A549 (cell line): ENCODE data around the gene RRP9. TPM values are rescaled to one million over a fixed set of nuclear protein-coding genes. Genes with fewer than 3 reads are reported as not detected.

Experiments used
- ATAC-seq, 2 experiments: fragments of 200-7000 bp in 1 of 2; fragments of >200 bp in 1 of 2; cut with Nextera tagmentation in 1 of 2; cut with Tn5 transposase in 1 of 2; 3 replicates each; pipeline versions ENCODE4 v1.8.0 to v1.9.1; 2018 to 2020; ENCODE audit warnings: mild to moderate bottlenecking in 1 of 2, moderate library complexity in 1 of 2
- CTCF ChIA-PET: fragments of 300-600 bp; sonication (Branson Sonifier 250); formaldehyde crosslinking; extraction: SDS; loops from one replicate; lab custom pipeline; 2021; ENCODE audit warnings: antibody characterized with exemption, inconsistent platforms; lab: Yijun Ruan, JAX
- POLR2A ChIA-PET: fragments of 350-600 bp; formaldehyde crosslinking; extraction: SDS; loops from one replicate; lab custom pipeline; 2021; ENCODE audit warnings: antibody characterized with exemption, inconsistent platforms; lab: Yijun Ruan, JAX
- DNase-seq, 2 experiments: peaks; one replicate each; pipeline versions ENCODE4 v3.0.0 to v3.0.0-alpha.2; 2011 to 2016; ENCODE audit warnings: low read depth in 1 of 2, low spot score in 1 of 2
- FAIRE-seq: peaks from 2 replicates; lab custom pipeline; 2011; peaks lifted over from hg19 to GRCh38; lab: Jason Lieb, UNC
- H3K27ac ChIP-seq, 2 experiments: fragments of >200 bp; sonication (Bioruptor Twin); formaldehyde crosslinking; 3 replicates each; pipeline ENCODE4 v1.5.1; 2016 to 2017
- H3K4me1 ChIP-seq: fragments of >200 bp; sonication (Bioruptor Twin); formaldehyde crosslinking; 3 replicates; pipeline ENCODE4 v1.6.1; 2016
- H3K4me2 ChIP-seq: fragments of >200 bp; sonication (Bioruptor Twin); formaldehyde crosslinking; 3 replicates; pipeline ENCODE4 v1.6.1; 2016
- H3K4me3 ChIP-seq: fragments of >200 bp; sonication (Bioruptor Twin); formaldehyde crosslinking; 3 replicates; pipeline ENCODE4 v1.5.1; 2016
- H3K9me3 ChIP-seq: fragments of >200 bp; sonication (Bioruptor Twin); formaldehyde crosslinking; 3 replicates; pipeline ENCODE4 v1.6.1; 2016
- GATA3 ChIP-seq: IDR thresholded peaks from 2 replicates; pipeline ENCODE4 v1.6.1; 2012; ENCODE audit warnings: borderline replicate concordance
- HDAC2 ChIP-seq: fragments of 200-600 bp; sonication (generic); IDR thresholded peaks from 2 replicates; pipeline ENCODE4 v1.6.1; 2016
- JUN ChIP-seq, 2 experiments: fragments of >200 bp; sonication (Bioruptor Twin); formaldehyde crosslinking; IDR thresholded peaks; 2 replicates in 1 of 2; 3 replicates in 1 of 2; pipeline ENCODE4 v1.6.1; 2016 to 2017
- KDM5A ChIP-seq: fragments of 200-600 bp; sonication (generic); IDR thresholded peaks from 2 replicates; pipeline ENCODE4 v1.6.1; 2016; ENCODE audit warnings: antibody characterized with exemption, mild to moderate bottlenecking
- MYC ChIP-seq: IDR thresholded peaks from 2 replicates; pipeline ENCODE4 v1.6.1; 2012; ENCODE audit warnings: mild to moderate bottlenecking, inconsistent platforms, low read length, improper control_type of control experiment, borderline replicate concordance
- NFE2L2 ChIP-seq: fragments of 150-350 bp; conservative IDR thresholded peaks from 2 replicates; pipeline ENCODE4 v1.6.1; 2014; ENCODE audit warnings: low read length
- PHF8 ChIP-seq: fragments of 200-600 bp; sonication (generic); IDR thresholded peaks from 2 replicates; pipeline ENCODE4 v1.6.1; 2016; ENCODE audit warnings: low read depth, mild to moderate bottlenecking, antibody characterized with exemption, moderate library complexity, borderline replicate concordance
- POLR2AphosphoS2 ChIP-seq: conservative IDR thresholded peaks from 2 replicates; pipeline ENCODE4 v1.6.1; 2012; ENCODE audit warnings: low read length, improper control_type of control experiment, inconsistent platforms
- SMC3 ChIP-seq: fragments of >200 bp; sonication (Bioruptor Twin); formaldehyde crosslinking; IDR thresholded peaks from 3 replicates; pipeline ENCODE4 v1.6.1; 2018; ENCODE audit warnings: inconsistent platforms
- SREBF2 ChIP-seq: fragments of 450-650 bp; IDR thresholded peaks from 2 replicates; pipeline ENCODE4 v1.6.1; 2014; ENCODE audit warnings: mild to moderate bottlenecking, moderate library complexity
- ZC3H11A ChIP-seq: fragments of 450-650 bp; IDR thresholded peaks from 2 replicates; pipeline ENCODE4 v1.6.1; 2014; ENCODE audit warnings: antibody characterized with exemption, mild to moderate bottlenecking
- ZNF302 ChIP-seq: fragments of 250-450 bp; sonication (Bioruptor Pico); IDR thresholded peaks from 2 replicates; pipeline ENCODE4 v1.9.0; 2021; ENCODE audit warnings: inconsistent platforms, mild to moderate bottlenecking, moderate library complexity
- ZSCAN20 ChIP-seq: fragments of 250-450 bp; sonication (Bioruptor Pico); IDR thresholded peaks from 2 replicates; pipeline ENCODE4 v1.8.0; 2022; ENCODE audit warnings: mild to moderate bottlenecking, moderate library complexity
- WGBS: methylation state at CpG from one replicate; pipeline ENCODE4 v1.1.6; 2017; ENCODE audit errors: missing lambda C conversion rate; 5-methylcytosine and 5-hydroxymethylcytosine counted together
- polyA plus RNA-seq, 4 experiments: library from polyadenylated mRNA; depleted of rRNA in 3 of 4; stranded (reverse); fragments of >200 nt; fragmentation: RNase III in 1 of 4; extraction: RNeasy Plus Mini Kit Qiagen cat#74134 plus additional on column Dnase treatment in 1 of 4; gene quantifications; 2 replicates in 3 of 4; 3 replicates in 1 of 4; pipeline ENCODE4 v1.2.3, GENCODE V29; 2011 to 2017
- TF ChIP-seq, protein P1 (sequence below): IDR thresholded peaks from 2 replicates; pipeline ENCODE4 v1.6.1; 2012
- TF ChIP-seq, protein P2 (sequence below): fragments of 150-350 bp; IDR thresholded peaks from 2 replicates; pipeline ENCODE4 v1.6.1; 2014; ENCODE audit warnings: low read depth, mild to moderate bottlenecking, low read length
- TF ChIP-seq, protein P3 (sequence below): fragments of >200 bp; sonication (Bioruptor Twin); formaldehyde crosslinking; IDR thresholded peaks from 3 replicates; pipeline ENCODE4 v1.6.1; 2016
- TF ChIP-seq, protein P4 (sequence below): IDR thresholded peaks from 2 replicates; pipeline ENCODE4 v1.6.1; 2012
- TF ChIP-seq, protein P5 (sequence below): fragments of >200 bp; sonication (Bioruptor Twin); formaldehyde crosslinking; IDR thresholded peaks from 2 replicates; pipeline ENCODE4 v1.6.1; 2016
- TF ChIP-seq, protein P6 (sequence below): fragments of 250-450 bp; sonication (Bioruptor Pico); IDR thresholded peaks from 2 replicates; pipeline ENCODE4 v1.5.0; 2020; ENCODE audit warnings: low read depth, mild to moderate bottlenecking, moderate library complexity
- TF ChIP-seq, protein P7 (sequence below): fragments of 450-650 bp; IDR thresholded peaks from 2 replicates; pipeline ENCODE4 v1.6.1; 2014; ENCODE audit warnings: antibody characterized with exemption
- TF ChIP-seq, protein P8 (sequence below): fragments of 250-450 bp; sonication (Bioruptor Pico); IDR thresholded peaks from 2 replicates; pipeline ENCODE4 v1.5.0; 2021; ENCODE audit warnings: mild to moderate bottlenecking, moderate library complexity, borderline replicate concordance
- TF ChIP-seq, protein P9 (sequence below): IDR thresholded peaks from 2 replicates; pipeline ENCODE4 v1.6.1; 2012; ENCODE audit warnings: low read depth, borderline replicate concordance

Gene RRP9
- polyA plus RNA-seq, 2 of the 4 experiments (the other 2 are of a cell fraction), result 17.0 to 34.3 TPM

DNA sequence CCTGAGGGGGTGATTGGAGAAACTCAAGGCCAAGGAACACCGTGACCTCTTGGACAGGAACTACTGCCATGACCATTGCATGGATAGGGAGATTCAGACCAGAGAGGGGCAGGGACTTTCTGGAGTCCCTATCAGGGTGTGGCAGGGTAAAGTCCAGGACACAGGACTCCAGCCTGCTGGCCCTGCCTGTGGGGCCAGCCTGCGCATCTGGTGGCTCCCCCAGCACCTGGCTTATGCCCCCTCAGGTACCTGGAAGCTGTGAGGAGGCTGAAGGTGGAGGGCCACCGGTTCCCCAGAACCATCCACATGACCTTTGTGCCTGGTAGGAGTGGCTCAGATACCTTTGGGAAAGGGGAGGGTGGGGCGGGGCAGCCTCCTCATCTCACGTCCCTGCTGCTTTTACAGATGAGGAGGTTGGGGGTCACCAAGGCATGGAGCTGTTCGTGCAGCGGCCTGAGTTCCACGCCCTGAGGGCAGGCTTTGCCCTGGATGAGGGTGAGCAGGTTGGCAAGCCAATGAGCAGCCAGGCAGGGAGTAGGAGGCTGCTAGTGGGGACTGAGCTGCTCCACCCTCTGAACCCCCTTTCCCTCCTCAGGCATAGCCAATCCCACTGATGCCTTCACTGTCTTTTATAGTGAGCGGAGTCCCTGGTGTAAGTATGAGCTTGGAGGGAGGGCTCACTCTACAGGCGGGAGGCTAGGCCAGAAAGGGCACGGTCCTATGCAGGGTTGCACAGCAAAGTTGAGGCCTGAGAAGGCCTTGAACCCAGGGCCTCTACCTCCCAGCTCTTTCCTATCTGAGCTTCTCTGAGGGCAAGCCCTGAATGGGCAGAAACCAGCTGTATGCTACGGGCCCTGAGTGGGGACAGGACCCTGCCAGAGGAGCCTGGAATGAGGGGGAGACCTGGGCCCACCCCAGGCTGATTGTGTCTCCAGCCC, 44.6 kb upstream of the RRP9 start:
- H3K4me2 ChIP-seq, result peak overlapping the region; percentile 40
- ATAC-seq (no peak), DNase-seq (no peak)
- TF ChIP-seq NFE2L2 (no peak), HDAC2 (no peak), POLR2AphosphoS2 (0 out of 2 replicates have a peak, but pooled peaks have one; percentile 38), SREBF2 (no peak)
- TF ChIP-seq, protein P1, sequence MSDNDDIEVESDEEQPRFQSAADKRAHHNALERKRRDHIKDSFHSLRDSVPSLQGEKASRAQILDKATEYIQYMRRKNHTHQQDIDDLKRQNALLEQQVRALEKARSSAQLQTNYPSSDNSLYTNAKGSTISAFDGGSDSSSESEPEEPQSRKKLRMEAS, result no peak
- TF ChIP-seq, protein P2, sequence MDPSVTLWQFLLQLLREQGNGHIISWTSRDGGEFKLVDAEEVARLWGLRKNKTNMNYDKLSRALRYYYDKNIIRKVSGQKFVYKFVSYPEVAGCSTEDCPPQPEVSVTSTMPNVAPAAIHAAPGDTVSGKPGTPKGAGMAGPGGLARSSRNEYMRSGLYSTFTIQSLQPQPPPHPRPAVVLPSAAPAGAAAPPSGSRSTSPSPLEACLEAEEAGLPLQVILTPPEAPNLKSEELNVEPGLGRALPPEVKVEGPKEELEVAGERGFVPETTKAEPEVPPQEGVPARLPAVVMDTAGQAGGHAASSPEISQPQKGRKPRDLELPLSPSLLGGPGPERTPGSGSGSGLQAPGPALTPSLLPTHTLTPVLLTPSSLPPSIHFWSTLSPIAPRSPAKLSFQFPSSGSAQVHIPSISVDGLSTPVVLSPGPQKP, result no peak
- TF ChIP-seq, protein P3, sequence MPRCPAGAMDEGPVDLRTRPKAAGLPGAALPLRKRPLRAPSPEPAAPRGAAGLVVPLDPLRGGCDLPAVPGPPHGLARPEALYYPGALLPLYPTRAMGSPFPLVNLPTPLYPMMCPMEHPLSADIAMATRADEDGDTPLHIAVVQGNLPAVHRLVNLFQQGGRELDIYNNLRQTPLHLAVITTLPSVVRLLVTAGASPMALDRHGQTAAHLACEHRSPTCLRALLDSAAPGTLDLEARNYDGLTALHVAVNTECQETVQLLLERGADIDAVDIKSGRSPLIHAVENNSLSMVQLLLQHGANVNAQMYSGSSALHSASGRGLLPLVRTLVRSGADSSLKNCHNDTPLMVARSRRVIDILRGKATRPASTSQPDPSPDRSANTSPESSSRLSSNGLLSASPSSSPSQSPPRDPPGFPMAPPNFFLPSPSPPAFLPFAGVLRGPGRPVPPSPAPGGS, result no peak
- TF ChIP-seq, all 56 proteins: peak for 1
- Histone ChIP-seq H3K9me3 (no peaks in the 10 kb centered on the region), H3K27ac (peak overlapping the region in 1 of 2 experiments; percentile 48; a peak in 2 of 6 replicates), H3K4me3 (no peak overlapping the region), H3K4me1 (peaks cover 30% of the 10 kb centered on the region)
- POLR2A ChIA-PET, result interaction anchor here (0.9 kb wide), 1 partner anchor 10 kb away, joined by 4 read pairs; no protein-coding TSS in a partner anchor
- WGBS, result 92% methylated on average over 6 of the region's 12 CpGs
- no peak for FAIRE-seq
- CTCF ChIA-PET, result interaction anchor here (1.3 to 4.1 kb wide), 5 partner anchors 12 to 137 kb away, joined by 3 to 19 read pairs (median 4); partner anchors contain the start of genes ABHD14A, ABHD14B, PARP3 and RRP9

DNA sequence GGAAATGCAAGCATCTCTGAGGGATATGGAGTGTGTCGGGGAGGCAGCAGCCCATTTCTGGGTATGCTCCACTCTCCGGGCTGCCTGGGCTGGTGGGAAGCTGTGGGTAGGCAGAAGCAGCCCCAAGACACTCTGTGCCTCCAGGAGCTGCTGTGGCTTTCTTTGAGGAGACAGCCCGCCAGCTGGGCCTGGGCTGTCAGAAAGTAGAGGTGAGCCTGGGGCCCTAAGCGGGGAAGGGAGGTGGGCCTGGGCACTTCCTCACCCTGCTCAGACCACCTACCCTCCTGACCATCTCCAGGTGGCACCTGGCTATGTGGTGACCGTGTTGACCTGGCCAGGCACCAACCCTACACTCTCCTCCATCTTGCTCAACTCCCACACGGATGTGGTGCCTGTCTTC, 43.4 kb upstream of the RRP9 start:
- TF ChIP-seq, protein P4, sequence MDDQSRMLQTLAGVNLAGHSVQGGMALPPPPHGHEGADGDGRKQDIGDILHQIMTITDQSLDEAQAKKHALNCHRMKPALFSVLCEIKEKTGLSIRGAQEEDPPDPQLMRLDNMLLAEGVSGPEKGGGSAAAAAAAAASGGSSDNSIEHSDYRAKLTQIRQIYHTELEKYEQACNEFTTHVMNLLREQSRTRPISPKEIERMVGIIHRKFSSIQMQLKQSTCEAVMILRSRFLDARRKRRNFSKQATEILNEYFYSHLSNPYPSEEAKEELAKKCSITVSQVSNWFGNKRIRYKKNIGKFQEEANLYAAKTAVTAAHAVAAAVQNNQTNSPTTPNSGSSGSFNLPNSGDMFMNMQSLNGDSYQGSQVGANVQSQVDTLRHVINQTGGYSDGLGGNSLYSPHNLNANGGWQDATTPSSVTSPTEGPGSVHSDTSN, result no peak
- TF ChIP-seq, protein P5, sequence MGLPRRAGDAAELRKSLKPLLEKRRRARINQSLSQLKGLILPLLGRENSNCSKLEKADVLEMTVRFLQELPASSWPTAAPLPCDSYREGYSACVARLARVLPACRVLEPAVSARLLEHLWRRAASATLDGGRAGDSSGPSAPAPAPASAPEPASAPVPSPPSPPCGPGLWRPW, result no peak
- TF ChIP-seq ZNF302 (CRISPR knock-in tag), result no peak
- Histone ChIP-seq H3K4me3 (no peak overlapping the region), H3K4me1 (peaks cover 32% of the 10 kb centered on the region), H3K27ac (no peak overlapping the region), H3K4me2 (no peak overlapping the region), H3K9me3 (no peaks in the 10 kb centered on the region)
- ATAC-seq (no peak), FAIRE-seq (no peak), DNase-seq (no peak)
- CTCF ChIA-PET, result interaction anchor here (1.1 to 5.0 kb wide), 3 partner anchors 13 to 44 kb away, joined by 3 to 53 read pairs (median 4); partner anchors contain the start of genes ABHD14A, ABHD14B and RRP9
- WGBS, result no CpG with 5 or more reads among the region's 6 CpGs
- POLR2A ChIA-PET, result no interaction called here

DNA sequence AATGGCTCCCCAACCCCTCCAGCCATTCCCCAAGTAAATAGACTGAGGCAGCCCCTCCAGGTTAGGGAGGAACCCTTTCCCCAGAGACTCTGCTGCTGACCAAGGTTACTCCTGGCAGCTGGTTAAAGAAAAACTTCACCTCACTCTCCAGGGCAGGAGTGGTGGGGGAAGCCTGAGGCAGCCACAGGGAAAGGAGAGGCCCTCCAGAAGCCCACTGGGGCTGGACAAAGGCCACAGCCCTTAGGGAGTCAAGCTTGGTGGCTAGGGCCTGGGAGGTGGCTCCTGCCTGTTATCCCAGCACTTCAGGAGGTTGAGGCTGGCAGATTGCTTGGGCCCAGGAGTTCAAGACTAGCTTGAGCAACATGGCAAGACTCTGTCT, 42.6 kb upstream of the RRP9 start:
- no peak for ATAC-seq
- Histone ChIP-seq H3K4me1 (peaks cover 32% of the 10 kb centered on the region), H3K4me3 (peak overlapping the region; percentile 51; the same call in 1 of the 3 replicates), H3K9me3 (no peaks in the 10 kb centered on the region), H3K27ac (peak overlapping the region; percentile 80 to 97; a peak in 5 of 6 replicates), H3K4me2 (peak overlapping the region; percentile 74)
- POLR2A ChIA-PET, result interaction anchor here (0.6 to 3.3 kb wide), 4 partner anchors 8 to 19 kb away, joined by 3 to 32 read pairs (median 14); partner anchors contain the start of genes ABHD14B and RPL29
- FAIRE-seq, result no peak
- CTCF ChIA-PET, result interaction anchor here (1.1 to 5.0 kb wide), 4 partner anchors 12 to 43 kb away, joined by 3 to 53 read pairs (median 4); partner anchors contain the start of genes ABHD14A, ABHD14B and RRP9
- no peak for DNase-seq
- TF ChIP-seq JUN (IDR thresholded peaks at IDR 0.05), result no peak
- TF ChIP-seq, protein P6, sequence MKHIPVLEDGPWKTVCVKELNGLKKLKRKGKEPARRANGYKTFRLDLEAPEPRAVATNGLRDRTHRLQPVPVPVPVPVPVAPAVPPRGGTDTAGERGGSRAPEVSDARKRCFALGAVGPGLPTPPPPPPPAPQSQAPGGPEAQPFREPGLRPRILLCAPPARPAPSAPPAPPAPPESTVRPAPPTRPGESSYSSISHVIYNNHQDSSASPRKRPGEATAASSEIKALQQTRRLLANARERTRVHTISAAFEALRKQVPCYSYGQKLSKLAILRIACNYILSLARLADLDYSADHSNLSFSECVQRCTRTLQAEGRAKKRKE (CRISPR knock-in tag), result no peak
- no peak for TF ChIP-seq SMC3
- TF ChIP-seq ZC3H11A, result no peak
- TF ChIP-seq, protein P7, sequence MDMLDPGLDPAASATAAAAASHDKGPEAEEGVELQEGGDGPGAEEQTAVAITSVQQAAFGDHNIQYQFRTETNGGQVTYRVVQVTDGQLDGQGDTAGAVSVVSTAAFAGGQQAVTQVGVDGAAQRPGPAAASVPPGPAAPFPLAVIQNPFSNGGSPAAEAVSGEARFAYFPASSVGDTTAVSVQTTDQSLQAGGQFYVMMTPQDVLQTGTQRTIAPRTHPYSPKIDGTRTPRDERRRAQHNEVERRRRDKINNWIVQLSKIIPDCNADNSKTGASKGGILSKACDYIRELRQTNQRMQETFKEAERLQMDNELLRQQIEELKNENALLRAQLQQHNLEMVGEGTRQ, result no peak
- TF ChIP-seq MYC, result no peak
- no peak for TF ChIP-seq PHF8
- TF ChIP-seq KDM5A, result no peak
- TF ChIP-seq, protein P8, sequence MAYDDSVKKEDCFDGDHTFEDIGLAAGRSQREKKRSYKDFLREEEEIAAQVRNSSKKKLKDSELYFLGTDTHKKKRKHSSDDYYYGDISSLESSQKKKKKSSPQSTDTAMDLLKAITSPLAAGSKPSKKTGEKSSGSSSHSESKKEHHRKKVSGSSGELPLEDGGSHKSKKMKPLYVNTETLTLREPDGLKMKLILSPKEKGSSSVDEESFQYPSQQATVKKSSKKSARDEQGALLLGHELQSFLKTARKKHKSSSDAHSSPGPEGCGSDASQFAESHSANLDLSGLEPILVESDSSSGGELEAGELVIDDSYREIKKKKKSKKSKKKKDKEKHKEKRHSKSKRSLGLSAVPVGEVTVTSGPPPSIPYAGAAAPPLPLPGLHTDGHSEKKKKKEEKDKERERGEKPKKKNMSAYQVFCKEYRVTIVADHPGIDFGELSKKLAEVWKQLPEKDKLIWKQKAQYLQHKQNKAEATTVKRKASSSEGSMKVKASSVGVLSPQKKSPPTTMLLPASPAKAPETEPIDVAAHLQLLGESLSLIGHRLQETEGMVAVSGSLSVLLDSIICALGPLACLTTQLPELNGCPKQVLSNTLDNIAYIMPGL (CRISPR knock-in tag), result no peak
- TF ChIP-seq, protein P9, sequence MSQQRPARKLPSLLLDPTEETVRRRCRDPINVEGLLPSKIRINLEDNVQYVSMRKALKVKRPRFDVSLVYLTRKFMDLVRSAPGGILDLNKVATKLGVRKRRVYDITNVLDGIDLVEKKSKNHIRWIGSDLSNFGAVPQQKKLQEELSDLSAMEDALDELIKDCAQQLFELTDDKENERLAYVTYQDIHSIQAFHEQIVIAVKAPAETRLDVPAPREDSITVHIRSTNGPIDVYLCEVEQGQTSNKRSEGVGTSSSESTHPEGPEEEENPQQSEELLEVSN, result no peak
- no peak for TF ChIP-seq ZSCAN20
- TF ChIP-seq GATA3, result no peak
